ENCODE results near the gene ABCF3.

ABCF3 gene

GRCh38 chr3:184229394-184230080 is 43.5 kb downstream of the ABCF3 start, which contains the start of gene VWA5B2 (continued):
- TF ChIP-seq ZBTB26 (tag by site-specific recombination; optimal IDR thresholded peaks at IDR 0.05): peak; percentile 66

- TF ChIP-seq ZIC2 (tag by site-specific recombination; IDR thresholded peaks at IDR 0.05): peak; percentile 65
- TF ChIP-seq SCRT2 (tag by site-specific recombination; IDR thresholded peaks at IDR 0.05): peak; percentile 51; the same call in 1 of the 2 replicates
- 0 out of 2 replicates have a peak, but pooled peaks have one; percentile 1 for TF ChIP-seq ZEB2 (tag by site-specific recombination; IDR thresholded peaks at IDR 0.05)
- peak; percentile 50 for TF ChIP-seq GLIS2 (tag by site-specific recombination; IDR thresholded peaks at IDR 0.05)
- no peak for TF ChIP-seq ZNF791 (tag by site-specific recombination; IDR thresholded peaks at IDR 0.05)
- no peak for TF ChIP-seq SP2 (tag by site-specific recombination; IDR thresholded peaks at IDR 0.05)
- TF ChIP-seq ZFHX2 (tag by site-specific recombination; conservative IDR thresholded peaks at IDR 0.05): peak; percentile 91
- TF ChIP-seq ZNF341 (tag by site-specific recombination; IDR thresholded peaks at IDR 0.05; ENCODE audit: low read depth): peak; percentile 13; the same call in 1 of the 2 replicates
- peak; percentile 68 for TF ChIP-seq EGR2 (tag by site-specific recombination; IDR thresholded peaks at IDR 0.05; ENCODE audit: low read depth)
- TF ChIP-seq, protein P1, sequence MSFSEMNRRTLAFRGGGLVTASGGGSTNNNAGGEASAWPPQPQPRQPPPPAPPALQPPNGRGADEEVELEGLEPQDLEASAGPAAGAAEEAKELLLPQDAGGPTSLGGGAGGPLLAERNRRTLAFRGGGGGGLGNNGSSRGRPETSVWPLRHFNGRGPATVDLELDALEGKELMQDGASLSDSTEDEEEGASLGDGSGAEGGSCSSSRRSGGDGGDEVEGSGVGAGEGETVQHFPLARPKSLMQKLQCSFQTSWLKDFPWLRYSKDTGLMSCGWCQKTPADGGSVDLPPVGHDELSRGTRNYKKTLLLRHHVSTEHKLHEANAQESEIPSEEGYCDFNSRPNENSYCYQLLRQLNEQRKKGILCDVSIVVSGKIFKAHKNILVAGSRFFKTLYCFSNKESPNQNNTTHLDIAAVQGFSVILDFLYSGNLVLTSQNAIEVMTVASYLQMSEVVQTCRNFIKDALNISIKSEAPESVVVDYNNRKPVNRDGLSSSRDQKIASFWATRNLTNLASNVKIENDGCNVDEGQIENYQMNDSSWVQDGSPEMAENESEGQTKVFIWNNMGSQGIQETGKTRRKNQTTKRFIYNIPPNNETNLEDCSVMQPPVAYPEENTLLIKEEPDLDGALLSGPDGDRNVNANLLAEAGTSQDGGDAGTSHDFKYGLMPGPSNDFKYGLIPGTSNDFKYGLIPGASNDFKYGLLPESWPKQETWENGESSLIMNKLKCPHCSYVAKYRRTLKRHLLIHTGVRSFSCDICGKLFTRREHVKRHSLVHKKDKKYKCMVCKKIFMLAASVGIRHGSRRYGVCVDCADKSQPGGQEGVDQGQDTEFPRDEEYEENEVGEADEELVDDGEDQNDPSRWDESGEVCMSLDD (tag by site-specific recombination; IDR thresholded peaks at IDR 0.05): 0 out of 2 replicates have a peak, but pooled peaks have one; percentile 5
- Histone ChIP-seq H3K9me3 (ENCODE audit: control insufficient read depth, insufficient read depth, low read depth, low read length) (no peaks in the 10 kb centered on the region), H3K4me1 (ENCODE audit: control insufficient read depth, insufficient read depth, low read length) (no peaks in the 10 kb centered on the region), H3K4me3 (ENCODE audit: low read depth, low read length) (peak overlapping the region; percentile 70), H3K36me3 (ENCODE audit: control insufficient read depth in 2 of 2, insufficient read depth in 1 of 2, low read length in 2 of 2) (no peaks in the 10 kb centered on the region), H3K27ac (ENCODE audit: extremely low read depth, low read depth, low read length) (no peak overlapping the region)
- ChIA-PET CTCF (interaction anchor here (0.6 to 1.6 kb wide), 3 partner anchors 20 to 39 kb away, joined by 3 to 5 read pairs (median 3); partner anchors contain the start of gene CAMK2N2), POLR2A (interaction anchor here (0.6 to 2.0 kb wide), 2 partner anchors 44 to 296 kb away, joined by 3 to 4 read pairs; partner anchors contain the start of gene ABCF3)
Measured at GRCh38 chr3:184230081-184230602, 44.1 kb downstream of the ABCF3 start.

DNA sequence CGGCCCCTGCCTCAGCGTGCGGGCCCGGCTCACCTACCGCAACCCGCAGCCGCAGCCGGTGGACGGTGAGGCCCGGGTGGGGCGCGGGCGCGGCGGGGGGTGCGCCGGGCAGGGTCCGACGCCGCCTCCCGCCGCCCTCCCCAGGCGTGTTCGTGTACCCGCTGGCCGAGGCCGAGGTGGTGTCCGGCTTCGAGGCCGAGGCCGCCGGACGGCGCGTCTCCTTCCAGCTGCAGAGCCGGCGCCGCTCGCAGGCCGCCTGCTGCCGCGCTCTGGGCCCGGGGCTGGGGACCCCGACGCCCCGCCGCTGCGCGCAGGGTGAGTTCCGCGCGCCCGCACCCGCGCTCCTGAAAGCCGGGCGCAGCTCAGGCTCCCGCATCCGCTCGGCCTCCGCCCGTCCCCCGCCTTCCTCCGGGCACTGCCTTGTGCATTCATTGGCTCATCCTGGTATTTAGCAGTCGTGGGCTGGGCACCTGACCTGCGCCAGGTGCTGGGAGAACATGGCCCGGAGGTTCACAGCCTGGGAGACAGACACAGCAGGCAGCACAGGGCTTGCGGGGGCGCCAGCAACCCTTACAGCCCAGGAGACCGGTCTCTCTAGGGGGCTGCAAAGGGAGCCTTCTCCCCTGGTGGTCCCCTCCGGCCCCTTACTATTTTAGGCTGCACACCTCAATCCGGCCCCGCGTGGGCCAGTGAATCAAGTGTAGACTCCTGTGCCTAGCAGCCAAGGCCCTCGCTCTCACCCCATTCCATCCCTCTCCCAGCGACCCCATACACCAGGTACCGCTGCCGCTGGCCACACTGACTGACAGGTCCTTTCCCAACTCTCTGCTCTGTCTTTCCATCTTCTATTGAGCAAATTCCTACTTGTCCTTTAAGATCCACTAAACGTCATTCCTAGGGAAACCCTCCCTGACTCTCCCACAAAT is 44.9 kb downstream of the ABCF3 start:
- Histone ChIP-seq H3K4me3 (ENCODE audit: low read depth, low read length) (peak overlapping the region; percentile 70), H3K4me1 (ENCODE audit: control insufficient read depth, insufficient read depth, low read length) (no peaks in the 10 kb centered on the region), H3K9me3 (ENCODE audit: control insufficient read depth, insufficient read depth, low read depth, low read length) (no peaks in the 10 kb centered on the region), H3K36me3 (ENCODE audit: control insufficient read depth in 2 of 2, insufficient read depth in 1 of 2, low read length in 2 of 2) (no peaks in the 10 kb centered on the region), H3K27ac (ENCODE audit: extremely low read depth, low read depth, low read length) (no peak overlapping the region)
- ChIA-PET CTCF (interaction anchor here (0.9 to 1.6 kb wide), 2 partner anchors 19 to 31 kb away, joined by 3 to 5 read pairs; partner anchors contain the start of gene CAMK2N2), POLR2A (interaction anchor here (0.6 kb wide), 1 partner anchor 295 kb away, joined by 3 read pairs; no protein-coding TSS in a partner anchor)
- TF ChIP-seq ZNF394 (tag by site-specific recombination; IDR thresholded peaks at IDR 0.05; ENCODE audit: borderline replicate concordance) (no peak), ZNF426 (tag by site-specific recombination; IDR thresholded peaks at IDR 0.05) (no peak), ZNF560 (tag by site-specific recombination; IDR thresholded peaks at IDR 0.05; ENCODE audit: borderline replicate concordance) (no peak), ZBTB20 (tag by site-specific recombination; IDR thresholded peaks at IDR 0.05) (no peak), ZNF792 (tag by site-specific recombination; IDR thresholded peaks at IDR 0.05) (no peak), GLIS1 (tag by site-specific recombination; IDR thresholded peaks at IDR 0.05) (0 out of 2 replicates have a peak, but pooled peaks have one; percentile 7), GLIS2 (tag by site-specific recombination; IDR thresholded peaks at IDR 0.05) (0 out of 2 replicates have a peak, but pooled peaks have one; percentile 13), ZSCAN4 (tag by site-specific recombination; IDR thresholded peaks at IDR 0.05) (no peak), ZNF335 (tag by site-specific recombination; conservative IDR thresholded peaks at IDR 0.05) (no peak), ZIC2 (tag by site-specific recombination; IDR thresholded peaks at IDR 0.05) (no peak), GFI1B (tag by site-specific recombination; IDR thresholded peaks at IDR 0.05) (no peak)
